HPDE6-E6E7 (cell line): ENCODE results near the gene PDCD1LG2.

ENCODE experiments used
- DNase-seq: peaks from one replicate; pipeline ENCODE4 v3.0.0; 2011; ENCODE audit warnings: missing footprints; ENCODE audit errors: extremely low spot score

PDCD1LG2 gene

DNA sequence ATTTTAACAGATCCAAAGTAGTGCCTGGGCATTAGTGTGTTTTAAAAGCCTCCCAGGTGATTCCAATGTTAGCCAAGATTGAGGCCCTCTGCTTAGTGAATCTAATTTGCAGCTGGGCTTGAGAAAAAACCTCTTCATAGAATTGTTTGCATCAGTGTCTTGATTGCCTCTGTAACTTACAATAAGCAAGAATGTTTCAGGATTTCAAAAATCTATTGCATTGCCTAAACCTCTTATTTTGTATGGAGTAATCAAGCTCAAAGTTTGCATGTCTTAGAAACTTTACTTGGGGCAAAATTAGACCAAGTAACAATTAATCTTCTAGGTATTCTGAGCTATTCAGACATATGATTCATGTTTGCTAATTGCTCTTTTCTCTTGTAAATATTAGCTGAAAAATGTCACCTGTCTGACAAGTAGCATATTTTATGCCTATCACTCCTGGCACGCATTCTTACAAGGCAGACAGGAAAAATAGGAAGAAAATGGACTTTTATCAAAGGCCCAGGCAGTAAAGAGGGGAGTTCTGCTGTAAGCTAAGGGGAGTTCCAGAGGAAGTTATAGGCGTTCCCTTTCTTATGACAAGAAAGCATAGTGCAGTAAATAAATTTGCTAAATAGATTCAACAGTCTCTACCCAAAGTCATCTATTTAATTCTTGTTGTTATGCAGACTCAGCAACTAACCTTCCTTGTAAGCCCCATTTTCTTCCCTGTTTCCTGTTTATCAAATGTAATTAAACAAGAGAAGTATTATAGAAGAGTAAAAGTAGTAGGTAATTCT, 21.0 kb downstream of the PDCD1LG2 start:
- DNase-seq, result no peak

DNA sequence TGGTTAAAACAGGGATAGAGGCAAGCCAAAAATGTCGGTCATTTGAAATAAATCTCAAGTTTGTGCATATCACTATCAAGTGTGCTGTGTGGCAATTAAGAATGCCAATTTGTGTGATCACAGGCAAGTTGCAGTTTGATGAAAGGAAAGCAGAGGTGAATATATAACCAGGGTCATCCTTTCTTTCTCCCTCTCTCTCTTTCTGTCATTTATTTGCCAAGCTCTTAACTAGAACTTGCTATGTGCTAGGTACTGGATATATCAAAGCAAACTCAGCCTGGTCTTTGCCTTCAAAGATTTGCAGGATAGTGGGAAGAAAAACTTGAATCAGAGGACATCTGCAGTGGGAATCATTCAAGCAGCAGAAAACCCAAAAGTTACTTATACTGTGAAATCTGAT, 22.0 kb downstream of the PDCD1LG2 start:
- DNase-seq, result no peak

DNA sequence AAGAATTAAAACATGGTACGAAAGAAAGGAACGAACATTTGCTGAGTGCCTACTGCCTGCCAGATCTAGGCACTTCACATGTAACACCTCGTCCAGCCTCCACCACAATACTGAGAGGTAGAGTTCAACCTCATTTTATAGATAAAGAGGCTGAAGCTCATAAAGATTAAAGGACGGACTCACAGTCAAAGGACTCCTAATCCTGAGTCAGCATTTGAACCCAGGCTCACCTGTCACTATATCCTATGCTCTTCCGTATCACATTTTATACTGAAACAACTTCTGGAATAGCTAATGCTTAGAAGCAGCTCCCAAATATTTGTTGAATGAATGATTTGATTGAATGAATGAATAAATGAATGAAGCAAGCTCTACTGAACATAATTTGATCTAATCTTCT, 22.5 kb downstream of the PDCD1LG2 start:
- no peak for DNase-seq

- DNase-seq, result no peak
Measured at GRCh38 chr9:5536684-5537083, 26.4 kb downstream of the PDCD1LG2 start.

DNA sequence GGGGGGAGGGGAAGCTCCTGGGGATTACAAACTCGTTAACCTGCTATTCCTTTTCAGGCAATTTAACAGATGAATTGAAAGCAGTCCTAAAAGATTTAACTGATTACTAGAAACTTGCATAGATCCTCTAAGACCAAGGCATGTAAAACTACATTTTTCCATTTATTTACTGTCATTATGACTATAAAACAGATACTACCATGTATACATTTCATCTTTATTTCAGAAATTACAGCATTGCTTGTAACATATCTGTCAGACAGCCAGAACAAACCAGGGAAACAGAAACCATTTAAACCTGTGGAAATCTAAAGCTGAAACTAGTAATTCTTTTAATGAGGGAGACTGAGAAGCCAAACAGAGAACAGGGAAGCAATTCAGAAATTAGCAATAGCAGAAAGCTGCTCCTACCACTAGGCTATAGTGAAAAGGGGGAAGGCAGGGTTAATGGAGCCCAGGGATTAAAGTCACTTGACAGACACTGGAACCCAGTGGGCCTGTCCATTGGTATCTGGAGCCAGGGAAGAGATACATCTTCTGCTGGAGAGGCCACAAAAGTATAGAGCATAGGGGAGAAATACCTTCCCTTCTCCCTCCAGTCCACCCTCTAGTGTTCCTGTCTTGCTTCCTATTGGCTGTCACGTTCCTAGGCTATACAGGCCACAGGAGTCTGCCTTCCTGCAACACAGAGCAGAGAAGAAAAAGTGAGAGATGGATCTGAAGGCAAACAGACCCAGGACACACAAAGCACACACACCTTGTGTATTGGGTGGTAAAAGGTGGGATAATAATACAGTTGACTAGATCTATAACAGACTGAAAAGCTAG, 33.8 kb downstream of the PDCD1LG2 start:
- DNase-seq, result no peak

DNA sequence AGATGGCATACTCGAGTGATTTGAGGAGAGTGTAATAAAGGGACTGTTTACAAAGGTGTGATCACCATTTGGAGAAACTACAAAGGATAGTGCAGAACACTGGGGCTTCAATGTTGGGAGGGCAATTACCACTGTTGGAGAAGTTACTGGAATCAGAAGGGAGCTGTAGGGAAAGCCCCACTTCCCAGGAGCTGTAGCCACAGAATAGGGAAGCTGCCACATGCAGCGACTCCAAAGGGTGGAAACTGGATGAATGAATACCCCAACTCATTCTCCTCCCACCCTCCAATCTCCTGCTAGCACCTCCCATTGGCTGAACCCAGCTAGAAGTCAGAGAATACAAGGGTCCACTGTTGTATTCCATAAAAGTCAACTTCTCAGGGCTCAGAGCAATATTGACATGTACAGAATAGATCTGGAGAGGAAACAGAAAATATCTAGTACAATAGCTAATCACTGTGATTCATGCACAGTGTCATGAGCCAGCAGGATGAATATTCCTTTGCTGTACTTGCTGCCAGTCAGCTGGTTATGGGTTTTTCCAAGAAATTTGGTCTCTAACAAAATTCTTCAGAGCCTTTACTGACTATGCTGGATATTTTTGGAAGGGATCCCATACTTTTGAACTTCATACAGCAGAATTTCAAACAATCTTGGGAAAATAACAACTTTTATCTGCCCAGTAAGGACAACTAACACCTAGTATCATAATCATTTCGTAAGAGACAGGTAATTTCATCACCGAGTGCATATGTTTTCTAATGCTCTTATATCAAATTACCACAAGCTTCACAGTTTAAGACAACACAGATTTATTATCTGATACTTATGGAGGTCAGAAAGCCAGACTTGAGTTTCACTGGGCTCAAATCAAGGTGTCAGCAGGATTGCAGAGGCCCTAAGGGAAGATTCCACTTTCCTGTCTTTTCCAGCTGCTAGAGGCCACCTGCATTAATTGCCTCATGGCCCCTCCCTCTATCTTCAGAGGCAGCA, 39.6 kb downstream of the PDCD1LG2 start:
- DNase-seq, result peak; percentile 64

GRCh38 chr9:5551368-5552150, 41.2 kb downstream of the PDCD1LG2 start:
- DNase-seq, result no peak

DNA sequence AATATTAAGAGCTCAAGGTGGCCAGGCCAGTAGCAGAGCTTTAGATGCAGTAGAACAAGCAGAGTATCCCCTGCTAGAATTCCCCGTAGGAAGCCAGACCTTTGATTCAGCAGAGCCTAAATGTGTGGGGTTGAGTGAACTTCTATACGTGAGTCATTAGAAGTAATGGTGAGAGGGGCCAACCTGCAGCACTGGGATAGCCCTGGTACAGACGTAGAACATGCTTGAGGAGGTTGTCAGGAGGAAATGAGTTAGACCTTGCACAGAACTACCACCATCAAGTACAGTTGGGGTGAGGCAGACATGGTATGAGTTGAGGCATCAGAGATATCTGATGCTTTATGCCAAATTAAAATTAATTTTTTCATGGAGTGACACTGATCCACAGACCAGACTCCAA, 42.0 kb downstream of the PDCD1LG2 start:
- no peak for DNase-seq

DNA sequence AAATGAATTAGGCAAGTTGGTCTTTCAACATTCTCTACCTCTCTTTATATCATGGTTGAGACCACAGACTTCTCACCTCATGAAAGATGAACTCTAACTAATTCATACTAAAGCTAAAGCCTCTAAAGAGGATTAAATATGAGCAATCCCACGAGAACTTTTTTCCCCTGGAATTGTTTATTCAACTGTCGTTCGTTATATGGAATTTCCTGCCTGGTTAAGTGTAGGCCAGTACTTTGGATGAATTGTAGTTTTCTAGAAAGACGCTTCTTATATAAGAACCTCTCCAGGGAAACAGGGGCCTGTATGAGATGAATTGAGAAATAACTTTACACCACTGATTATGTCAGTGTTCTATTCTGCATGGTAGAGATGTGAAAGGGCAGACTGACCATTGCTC, 42.9 kb downstream of the PDCD1LG2 start:
- DNase-seq, result no peak

GRCh38 chr9:5554254-5554653, 43.9 kb downstream of the PDCD1LG2 start:
- DNase-seq, result no peak

GRCh38 chr9:5556101-5556705, 45.9 kb downstream of the PDCD1LG2 start:
- no peak for DNase-seq

GRCh38 chr9:5557606-5558587, 47.6 kb downstream of the PDCD1LG2 start:
- DNase-seq, result no peak

- no peak for DNase-seq
Measured at GRCh38 chr9:5559659-5560058, 49.3 kb downstream of the PDCD1LG2 start.

GRCh38 chr9:5560443-5561100, 50.2 kb downstream of the PDCD1LG2 start:
- no peak for DNase-seq

- no peak for DNase-seq
Measured at GRCh38 chr9:5561828-5562488, 51.6 kb downstream of the PDCD1LG2 start.

DNA sequence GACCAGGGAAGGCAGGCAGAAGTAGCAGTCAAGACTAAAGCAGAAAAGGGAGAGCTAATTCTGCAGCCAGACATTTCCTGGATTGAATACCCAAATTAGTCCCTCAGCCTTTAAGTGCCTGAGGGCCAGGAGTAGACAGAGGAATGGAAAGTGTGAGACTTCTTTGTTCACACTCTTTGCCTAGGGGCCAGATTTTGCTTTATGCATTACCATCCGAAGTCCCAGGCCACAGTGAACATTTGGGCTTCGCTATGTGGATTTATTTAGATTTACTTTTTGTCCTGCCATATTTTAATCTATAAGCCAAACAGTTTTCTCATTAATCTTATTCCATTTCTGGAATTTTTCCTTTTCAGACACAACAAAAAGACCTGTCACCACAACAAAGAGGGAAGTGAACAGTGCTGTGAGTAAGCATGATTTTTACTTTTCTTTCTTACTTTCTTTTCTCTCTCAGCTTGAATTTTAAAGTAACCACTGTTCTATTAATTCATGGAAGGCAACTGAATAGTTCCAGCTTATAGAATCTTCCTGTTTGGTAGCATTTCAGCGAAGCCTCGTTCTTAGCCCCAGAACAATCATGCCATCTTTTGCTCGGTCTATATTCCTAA, 52.6 kb downstream of the PDCD1LG2 start:
- no peak for DNase-seq

DNA sequence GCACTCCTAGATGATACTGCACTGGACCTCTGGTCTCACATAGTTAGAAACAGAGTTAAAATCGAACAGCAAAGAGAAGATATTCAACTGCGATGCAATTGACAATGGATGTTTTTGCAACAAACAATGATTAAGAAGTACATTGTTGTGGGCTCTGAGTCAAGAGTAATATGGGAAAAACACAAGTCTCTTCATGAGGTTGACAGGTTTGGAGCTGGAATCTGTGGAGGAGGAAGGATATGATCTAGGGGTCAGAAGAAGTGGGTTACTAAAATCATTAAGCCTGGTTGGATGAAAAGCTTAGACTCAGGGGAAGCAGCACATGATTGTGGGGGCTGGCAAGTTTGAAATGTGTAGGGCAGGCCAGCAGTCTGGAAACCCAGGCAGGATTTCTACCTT, 53.1 kb downstream of the PDCD1LG2 start:
- DNase-seq, result no peak

GRCh38 chr9:5563886-5564285, 53.6 kb downstream of the PDCD1LG2 start:
- no peak for DNase-seq
